BE2C (cell line): ENCODE measurements around the gene RAB33A.
A peak's percentile ranks its signal among the peaks of the same experiment; 100 is the strongest.

ENCODE experiments used
- DNase-seq: peaks from one replicate; pipeline ENCODE4 v3.0.0-alpha.2; 2020
- H3K27me3 ChIP-seq: fragments of 250-450 bp; sonication (Bioruptor Pico); 2 replicates; pipeline ENCODE4 v1.5.1; 2020; ENCODE audit warnings: mild to moderate bottlenecking
- H3K36me3 ChIP-seq: fragments of 250-450 bp; sonication (Bioruptor Pico); 2 replicates; pipeline ENCODE4 v1.5.1; 2020; ENCODE audit warnings: mild to moderate bottlenecking
- H3K4me1 ChIP-seq: fragments of 250-450 bp; sonication (Bioruptor Pico); 2 replicates; pipeline ENCODE4 v1.5.1; 2020
- H3K4me3 ChIP-seq: 2 replicates; pipeline ENCODE4 v1.5.1; 2011; ENCODE audit warnings: low read depth, low read length
- H3K9me3 ChIP-seq: fragments of 250-450 bp; sonication (Bioruptor Pico); 2 replicates; pipeline ENCODE4 v1.5.1; 2020
- CTCF ChIP-seq: IDR thresholded peaks from 2 replicates; pipeline ENCODE4 v1.5.1; 2012; ENCODE audit warnings: mild to moderate bottlenecking, low read depth, low read length

The RAB33A gene

GRCh38 chrX:130184168-130184567, 12.4 kb downstream of the RAB33A start:
- no peak for DNase-seq
- TF ChIP-seq CTCF: no peak
- Histone ChIP-seq H3K36me3 (no peaks in the 10 kb centered on the region; the same call in 1 of the 2 replicates), H3K4me3 (no peak overlapping the region), H3K9me3 (no peaks in the 10 kb centered on the region), H3K4me1 (peaks cover 8% of the 10 kb centered on the region), H3K27me3 (no peaks in the 10 kb centered on the region)

- H3K9me3 ChIP-seq: no peaks in the 10 kb centered on the region
- no peak overlapping the region for H3K4me3 ChIP-seq
- no peak for TF ChIP-seq CTCF
Measured at GRCh38 chrX:130184857-130185256, 13.1 kb downstream of the RAB33A start.

GRCh38 chrX:130186651-130187050, 14.9 kb downstream of the RAB33A start:
- H3K9me3 ChIP-seq: no peaks in the 10 kb centered on the region
- H3K36me3 ChIP-seq: no peaks in the 10 kb centered on the region; the same call in 1 of the 2 replicates
- no peak for TF ChIP-seq CTCF
- H3K4me3 ChIP-seq: no peak overlapping the region
- no peaks in the 10 kb centered on the region for H3K27me3 ChIP-seq
- peak; percentile 25 for DNase-seq
- no peaks in the 10 kb centered on the region for H3K4me1 ChIP-seq

More at GRCh38 chrX:130184857-130185256, 13.1 kb downstream of the RAB33A start:
- H3K36me3 ChIP-seq: no peaks in the 10 kb centered on the region; the same call in 1 of the 2 replicates
- H3K27me3 ChIP-seq: no peaks in the 10 kb centered on the region
- DNase-seq: no peak
- peaks cover 3% of the 10 kb centered on the region for H3K4me1 ChIP-seq

GRCh38 chrX:130190801-130191200, 19.0 kb downstream of the RAB33A start:
- no peaks in the 10 kb centered on the region for H3K4me1 ChIP-seq
- DNase-seq: no peak
- no peak overlapping the region for H3K4me3 ChIP-seq
- H3K36me3 ChIP-seq: no peaks in the 10 kb centered on the region
- no peak for TF ChIP-seq CTCF
- H3K27me3 ChIP-seq: no peaks in the 10 kb centered on the region; the same call in 1 of the 2 replicates
- no peaks in the 10 kb centered on the region for H3K9me3 ChIP-seq

- Histone ChIP-seq H3K9me3 (no peaks in the 10 kb centered on the region), H3K4me3 (no peak overlapping the region), H3K27me3 (peaks cover 3% of the 10 kb centered on the region; the same call in 1 of the 2 replicates), H3K4me1 (no peaks in the 10 kb centered on the region), H3K36me3 (no peaks in the 10 kb centered on the region)
- no peak for TF ChIP-seq CTCF
- no peak for DNase-seq
Measured at GRCh38 chrX:130196466-130196865, 24.7 kb downstream of the RAB33A start.

- H3K36me3 ChIP-seq: no peaks in the 10 kb centered on the region
- peaks cover 3% of the 10 kb centered on the region; the same call in 1 of the 2 replicates for H3K27me3 ChIP-seq
- H3K4me1 ChIP-seq: no peaks in the 10 kb centered on the region
- no peaks in the 10 kb centered on the region for H3K9me3 ChIP-seq
- H3K4me3 ChIP-seq: no peak overlapping the region
- TF ChIP-seq CTCF: no peak
- no peak for DNase-seq
Measured at GRCh38 chrX:130197464-130197863, 25.7 kb downstream of the RAB33A start.
